GM21447 (cell line): ENCODE data around the gene SPATA20.

Experiments
- ATAC-seq: cut with Tn5 transposase; IDR thresholded peaks from one replicate; pipeline ENCODE4 v1.9.1; 2021; ENCODE audit not compliant: unreplicated experiment

SPATA20 gene

GRCh38 chr17:50594128-50594823, 47.3 kb downstream of the SPATA20 start:
- no peak for ATAC-seq

DNA sequence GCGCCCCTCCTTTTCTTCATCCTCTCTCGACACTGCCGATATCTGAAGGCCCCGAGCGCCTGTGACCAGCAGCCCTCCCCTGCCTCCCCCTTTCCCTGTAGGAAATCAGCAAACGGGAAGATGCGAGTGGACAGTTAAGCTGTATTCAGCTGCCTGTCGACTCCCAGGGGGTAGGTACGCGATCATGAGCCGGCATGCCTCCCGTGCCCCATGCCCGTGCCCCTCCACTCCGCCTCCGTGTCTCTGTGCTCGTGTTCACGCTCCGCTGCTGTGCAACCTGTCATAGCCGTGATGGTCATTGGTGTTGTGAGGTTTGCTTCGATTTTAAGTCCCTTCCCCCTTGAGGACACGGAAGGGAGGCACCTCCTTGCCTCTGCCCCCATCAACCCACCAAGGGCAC, 47.9 kb downstream of the SPATA20 start:
- ATAC-seq, result no peak

- no peak for ATAC-seq
These were observed 49.4 kb downstream of the SPATA20 start for GRCh38 chr17:50596191-50597037.

DNA sequence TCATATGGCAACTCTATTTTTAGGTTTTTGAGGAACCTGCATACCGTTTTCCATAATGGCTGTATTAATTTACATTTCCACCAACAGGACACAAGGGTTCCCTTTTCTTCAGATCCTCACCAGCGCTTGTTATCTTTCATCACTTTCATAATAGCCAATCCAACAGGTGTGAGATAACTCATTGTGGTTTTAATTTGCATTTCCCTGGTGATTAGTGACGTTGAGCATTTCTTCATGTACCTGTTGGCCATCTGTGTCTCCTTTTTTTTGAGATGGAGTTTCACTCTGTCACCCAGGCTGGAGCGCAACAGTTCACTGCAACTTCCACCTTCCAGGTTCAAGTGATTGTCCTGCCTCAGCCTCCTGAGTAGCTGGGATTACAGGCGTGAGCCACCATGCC, 51.5 kb downstream of the SPATA20 start:
- ATAC-seq, result no peak

GRCh38 chr17:50599606-50600005, 52.6 kb downstream of the SPATA20 start:
- no peak for ATAC-seq

GRCh38 chr17:50601823-50602375, 54.9 kb downstream of the SPATA20 start:
- ATAC-seq, result no peak

- no peak for ATAC-seq
These were observed 55.9 kb downstream of the SPATA20 start for GRCh38 chr17:50602836-50603235.

- no peak for ATAC-seq
These were observed 56.4 kb downstream of the SPATA20 start for GRCh38 chr17:50603340-50603739.

GRCh38 chr17:50604513-50604912, 57.5 kb downstream of the SPATA20 start:
- ATAC-seq, result no peak

DNA sequence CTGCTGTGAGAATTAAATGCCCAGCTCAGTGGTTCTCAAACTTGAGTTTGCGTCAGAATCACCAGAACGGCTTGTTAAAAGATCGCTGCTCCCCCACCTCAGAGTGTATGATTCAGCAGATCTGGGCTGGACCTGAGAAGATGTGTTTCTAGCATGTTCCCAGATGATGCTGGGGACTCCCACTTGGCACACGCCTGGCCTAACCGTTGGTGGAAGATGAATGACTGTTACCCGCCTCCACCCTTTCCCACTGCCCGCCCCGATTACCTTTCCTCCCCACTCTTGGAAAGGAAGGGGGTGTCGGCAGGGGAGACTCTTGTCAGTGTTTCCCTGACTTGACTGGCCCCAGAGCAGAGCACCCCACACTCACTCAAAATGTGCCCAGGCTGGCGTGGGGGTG, 58.5 kb downstream of the SPATA20 start:
- ATAC-seq, result no peak
